Measurements from ENCODE around the gene GOLGA3. TPM values are rescaled to one million over a fixed set of nuclear protein-coding genes. Genes with fewer than 3 reads are reported as not detected.
"Not testable (repeated sequence)": the region's sequence is repeated elsewhere in the genome, so short reads cannot be mapped to it uniquely, and the experiment has no call there.

Gene GOLGA3
- total RNA-seq, 1 donor from 2014 or later: 86.7 TPM

GRCh38 chr12:132761032-132761920 lies 67.4 kb downstream of the GOLGA3 start, which contains the start of gene ANKLE2:
Gene ANKLE2, minus strand, starts transcription at chr12:132761832. Its CDS starts 34 bp downstream, at chr12:132761798.
- H3K27me3 Mint-ChIP-seq (ENCODE audit: low read depth, unreplicated experiment): no peaks in the 10 kb centered on the region
- peak within 1 kb of the TSS; percentile 100 for H3K27ac Mint-ChIP-seq (ENCODE audit: unreplicated experiment)
- TF ChIP-seq EZH2 (IDR thresholded peaks at IDR 0.05; ENCODE audit: insufficient read depth, low read length): no peak
- no peak for TF ChIP-seq CTCF (IDR thresholded peaks at IDR 0.05; ENCODE audit: insufficient read depth, low read depth, low read length)
- peak within 1 kb of the TSS; percentile 100 for H3K9ac ChIP-seq (ENCODE audit: low read length)
- H3K9me3 ChIP-seq (ENCODE audit: insufficient read depth, low read depth, low read length): no peaks in the 10 kb centered on the region
- peak; percentile 74 for DNase-seq (ENCODE audit: low read depth)
- peaks cover 12% of the 10 kb centered on the region for H3K4me1 ChIP-seq (ENCODE audit: insufficient read depth, low read length)
- peak within 1 kb of the TSS; percentile 59 for H2AFZ ChIP-seq (ENCODE audit: low read depth, low read length)
- H4K20me1 ChIP-seq (ENCODE audit: insufficient read depth, low read length): peaks cover 44% of the 10 kb centered on the region
- H3K79me2 ChIP-seq (ENCODE audit: insufficient read depth, low read length): peaks cover 55% of the 10 kb centered on the region
- peak within 1 kb of the TSS; percentile 99 for H3K4me3 ChIP-seq (ENCODE audit: insufficient read depth, low read depth, low read length)
- no peaks in the 10 kb centered on the region for H3K27me3 ChIP-seq (ENCODE audit: insufficient read depth, low read length)
- H3K36me3 Mint-ChIP-seq (ENCODE audit: low read depth, unreplicated experiment): peaks cover 5% of the 10 kb centered on the region
- peaks cover 7% of the 10 kb centered on the region for H3K36me3 ChIP-seq (ENCODE audit: insufficient read depth, low read length)
- H3K4me3 Mint-ChIP-seq (ENCODE audit: unreplicated experiment): peak within 1 kb of the TSS; percentile 92
- H3K27ac ChIP-seq (ENCODE audit: low read depth, low read length): peak within 1 kb of the TSS; percentile 100
- FAIRE-seq: no peak
- peak within 1 kb of the TSS; percentile 98 for H3K4me2 ChIP-seq (ENCODE audit: low read length)
- peaks cover 13% of the 10 kb centered on the region for H3K4me1 Mint-ChIP-seq (ENCODE audit: low read depth, unreplicated experiment)
- peaks cover 2% of the 10 kb centered on the region for H3K9me3 Mint-ChIP-seq (ENCODE audit: unreplicated experiment)

GRCh38 chr12:132759359-132759758 lies 69.3 kb downstream of the GOLGA3 start:
- FAIRE-seq (no peak), DNase-seq (ENCODE audit: low read depth) (no peak)
- peak overlapping the region; percentile 49 for H3K4me3 ChIP-seq (ENCODE audit: insufficient read depth, low read depth, low read length)
- peaks cover 8% of the 10 kb centered on the region for H3K36me3 Mint-ChIP-seq (ENCODE audit: low read depth, unreplicated experiment)
- H3K27me3 ChIP-seq (ENCODE audit: insufficient read depth, low read length): no peaks in the 10 kb centered on the region
- H2AFZ ChIP-seq (ENCODE audit: low read depth, low read length): no peak overlapping the region
- TF ChIP-seq EZH2 (IDR thresholded peaks at IDR 0.05; ENCODE audit: insufficient read depth, low read length): no peak
- TF ChIP-seq CTCF (IDR thresholded peaks at IDR 0.05; ENCODE audit: insufficient read depth, low read depth, low read length): no peak
- H4K20me1 ChIP-seq (ENCODE audit: insufficient read depth, low read length): peaks cover 56% of the 10 kb centered on the region
- peaks cover 11% of the 10 kb centered on the region for H3K4me1 ChIP-seq (ENCODE audit: insufficient read depth, low read length)
- peak overlapping the region; percentile 98 for H3K4me2 ChIP-seq (ENCODE audit: low read length)
- peak overlapping the region; percentile 92 for H3K4me3 Mint-ChIP-seq (ENCODE audit: unreplicated experiment)
- H3K27me3 Mint-ChIP-seq (ENCODE audit: low read depth, unreplicated experiment): no peaks in the 10 kb centered on the region
- H3K36me3 ChIP-seq (ENCODE audit: insufficient read depth, low read length): peaks cover 16% of the 10 kb centered on the region
- H3K79me2 ChIP-seq (ENCODE audit: insufficient read depth, low read length): peaks cover 74% of the 10 kb centered on the region
- H3K9me3 ChIP-seq (ENCODE audit: insufficient read depth, low read depth, low read length): no peaks in the 10 kb centered on the region
- H3K4me1 Mint-ChIP-seq (ENCODE audit: low read depth, unreplicated experiment): peaks cover 13% of the 10 kb centered on the region
- H3K27ac ChIP-seq (ENCODE audit: low read depth, low read length): peak overlapping the region; percentile 100
- H3K27ac Mint-ChIP-seq (ENCODE audit: unreplicated experiment): peak overlapping the region; percentile 100
- peak overlapping the region; percentile 100 for H3K9ac ChIP-seq (ENCODE audit: low read length)
- H3K9me3 Mint-ChIP-seq (ENCODE audit: unreplicated experiment): peaks cover 2% of the 10 kb centered on the region

- H3K27ac Mint-ChIP-seq (ENCODE audit: unreplicated experiment); H3K27me3 ChIP-seq (ENCODE audit: insufficient read depth, low read length); H3K4me3 ChIP-seq (ENCODE audit: insufficient read depth, low read depth, low read length); H3K27me3 Mint-ChIP-seq (ENCODE audit: low read depth, unreplicated experiment); DNase-seq (ENCODE audit: low read depth); H3K36me3 Mint-ChIP-seq (ENCODE audit: low read depth, unreplicated experiment); H3K9me3 ChIP-seq (ENCODE audit: insufficient read depth, low read depth, low read length); H3K4me3 Mint-ChIP-seq (ENCODE audit: unreplicated experiment); FAIRE-seq; H3K9me3 Mint-ChIP-seq (ENCODE audit: unreplicated experiment); H3K9ac ChIP-seq (ENCODE audit: low read length); H3K27ac ChIP-seq (ENCODE audit: low read depth, low read length); H2AFZ ChIP-seq (ENCODE audit: low read depth, low read length): not testable (repeated sequence)
- Histone ChIP-seq H4K20me1 (ENCODE audit: insufficient read depth, low read length) (peaks cover 58% of the 10 kb centered on the region), H3K36me3 (ENCODE audit: insufficient read depth, low read length) (peaks cover 20% of the 10 kb centered on the region), H3K79me2 (ENCODE audit: insufficient read depth, low read length) (peaks cover 79% of the 10 kb centered on the region), H3K4me1 (ENCODE audit: insufficient read depth, low read length) (peaks cover 11% of the 10 kb centered on the region), H3K4me2 (ENCODE audit: low read length) (peak overlapping the region; percentile 98)
- H3K4me1 Mint-ChIP-seq (ENCODE audit: low read depth, unreplicated experiment): peaks cover 13% of the 10 kb centered on the region
Observed at GRCh38 chr12:132758825-132759224, 69.8 kb downstream of the GOLGA3 start.
